Myometrial cell (primary cell): ENCODE results near the gene ZNF577. TPM values are rescaled to one million over a fixed set of nuclear protein-coding genes. Genes with fewer than 3 reads are reported as not detected.

Experiments
- total RNA-seq: library from RNA; depleted of rRNA; stranded (reverse); fragments of >200 nt; gene quantifications from 2 replicates; pipeline ENCODE4 v1.2.3, GENCODE V29; 2015

ZNF577 gene
- total RNA-seq = 1.4 and 3.2 TPM in 2 replicates

DNA sequence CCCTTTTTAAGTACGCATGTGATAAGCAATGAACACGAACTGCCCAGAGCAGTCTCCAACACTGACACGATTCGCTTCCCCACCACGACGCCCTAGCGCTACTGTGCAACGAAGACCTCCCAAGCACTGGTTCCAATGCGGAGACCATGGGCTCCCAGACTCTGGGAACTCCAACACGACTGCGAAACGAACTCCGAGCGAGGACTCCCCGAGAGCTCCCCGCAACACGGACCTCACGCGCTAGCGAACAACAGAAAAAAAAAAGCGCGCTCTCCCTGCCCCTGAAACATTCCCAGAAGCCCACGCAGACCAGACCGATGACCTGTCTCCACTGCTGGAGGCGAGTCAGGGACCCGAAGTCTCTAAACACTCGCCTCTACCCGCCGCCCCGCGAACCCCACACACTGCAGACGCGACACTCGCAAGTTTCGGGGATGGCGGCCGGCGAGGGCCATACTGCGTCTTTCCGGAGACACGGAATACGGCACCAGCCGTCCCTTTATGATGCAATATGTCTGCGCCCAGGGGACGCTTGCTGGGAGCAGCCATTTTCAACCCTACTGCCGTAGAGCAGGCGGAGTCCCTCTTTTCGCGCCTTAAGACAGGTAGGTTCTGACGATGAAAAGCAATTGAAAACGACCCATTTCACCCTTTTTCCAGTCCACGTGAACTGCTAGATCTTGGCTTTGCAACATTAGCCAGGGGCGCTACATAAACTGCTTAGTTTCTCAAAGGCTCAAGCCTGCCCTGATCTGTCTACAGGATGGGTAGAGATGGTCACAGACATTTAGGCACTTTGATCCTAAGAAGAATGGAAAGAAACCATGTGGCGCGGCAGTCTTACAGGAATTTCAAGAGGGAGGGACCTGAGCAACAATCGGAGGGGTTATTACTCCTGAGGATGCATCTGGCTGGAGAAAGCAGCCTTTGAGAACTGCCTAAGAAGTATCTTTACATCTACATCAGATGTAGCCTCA is at the start of gene ZNF577:
Gene ZNF577 (minus strand): TSS at position 430 of the 977 bp plus-strand sequence. CDS start 7,569 bp downstream, outside the sequence.

GRCh38 chr19:51926784-51927741 is 39.3 kb upstream of the ZNF577 start, which contains the start of gene ZNF613:
TSS of gene ZNF613 (plus strand) at chr19:51927472. CDS start at chr19:51936221, 8,749 bp downstream.

GRCh38 chr19:51904331-51905165 is 16.8 kb upstream of the ZNF577 start, which contains the start of gene ZNF649:
TSS of gene ZNF649 (minus strand) at chr19:51905017. CDS start at chr19:51900107, 4,910 bp downstream.

Other genes with a start within 250 kb of the ZNF577 start
- gene SIGLEC14, start 241.1 kb downstream of the ZNF577 start, total RNA-seq = not detected in 2 replicates
- 4.0 and 21.4 TPM in 2 replicates for gene SPACA6, start 194.6 kb downstream of the ZNF577 start, total RNA-seq
- gene HAS1, start 164.0 kb downstream of the ZNF577 start, total RNA-seq = not detected in 2 replicates
- gene FPR1, start 136.1 kb downstream of the ZNF577 start, total RNA-seq = not detected in 2 replicates
- not detected in 2 replicates for gene FPR2, start 126.8 kb downstream of the ZNF577 start, total RNA-seq
- not detected in 2 replicates for gene FPR3, start 92.8 kb downstream of the ZNF577 start, total RNA-seq
- gene ZNF649, start 17.1 kb upstream of the ZNF577 start, total RNA-seq = 1.2 and 3.4 TPM in 2 replicates
- 3.7 and 8.1 TPM in 2 replicates for gene ZNF613, start 39.5 kb upstream of the ZNF577 start, total RNA-seq
- gene ZNF350, start 98.9 kb upstream of the ZNF577 start, total RNA-seq = 2.3 and 4.4 TPM in 2 replicates
- 2.3 and 4.6 TPM in 2 replicates for gene ZNF615, start 120.3 kb upstream of the ZNF577 start, total RNA-seq
- gene ZNF614, start 140.4 kb upstream of the ZNF577 start, total RNA-seq = 5.5 and 5.7 TPM in 2 replicates
- gene ZNF432, start 160.9 kb upstream of the ZNF577 start, total RNA-seq = 4.0 and 4.1 TPM in 2 replicates
- 5.5 and 8.3 TPM in 2 replicates for gene ZNF841, start 207.8 kb upstream of the ZNF577 start, total RNA-seq